ENCODE results near the gene WDFY2. TPM values are rescaled to one million over a fixed set of nuclear protein-coding genes. Genes with fewer than 3 reads are reported as not detected.

Gene WDFY2
- total and polyA plus RNA-seq, 10 of the 15 experiments (the other 5 are each of a cell fraction or from before 2014, with no cell fraction given) = 2.1 to 13.0 (median 8.1) TPM

GRCh38 chr13:51770160-51770559, 185.9 kb downstream of the WDFY2 start:
- BruUV-seq (replicated peaks) = no TSS peak
- H3K9me3 ChIP-seq (replicated peaks; ENCODE audit: control insufficient read depth, insufficient read depth, low read length) = no peaks in the 10 kb centered on the region
- ChIA-PET CTCF (interaction anchor here (1.2 kb wide), 1 partner anchor 9 kb away, joined by 3 read pairs; no protein-coding TSS in a partner anchor), RAD21 (ENCODE audit: unreplicated experiment) (interaction anchor here (1.3 kb wide), 1 partner anchor 28 kb away, joined by 3 read pairs; no protein-coding TSS in a partner anchor), SMC1A (ENCODE audit: uncharacterized antibody, unreplicated experiment) (interaction anchor here (1.3 to 1.5 kb wide), 2 partner anchors 13 to 325 kb away, joined by 3 to 4 read pairs; no protein-coding TSS in a partner anchor), POLR2A (no interaction called here)
- no peak for ATAC-seq
- H3K27me3 ChIP-seq (replicated peaks in 1 of 2; ENCODE audit: control insufficient read depth in 2 of 2, insufficient read depth in 2 of 2, low read length in 1 of 2) = no peaks in the 10 kb centered on the region
- FAIRE-seq = no peak
- no peak overlapping the region for H3K4me3 ChIP-seq
- no peaks in the 10 kb centered on the region for H3K79me2 ChIP-seq (ENCODE audit: control insufficient read depth, insufficient read depth, low read length)
- intact Hi-C loops (cut with micrococcal nuclease; ENCODE audit: unreplicated experiment) (no loop called here), in situ Hi-C loops (cut with MboI) (no loop called here)
- WGBS (ENCODE audit: insufficient coverage, insufficient replicate concordance, low lambda C conversion rate, missing lambda C conversion rate) = 98% methylated on average over 6 of the region's 6 CpGs
- no peak overlapping the region for H3K4me2 ChIP-seq (ENCODE audit: control insufficient read depth, insufficient read depth)
- no peaks in the 10 kb centered on the region for H4K20me1 ChIP-seq (ENCODE audit: control insufficient read depth, insufficient read depth)
- H2AFZ ChIP-seq (ENCODE audit: control insufficient read depth, low read depth, low read length) = no peak overlapping the region
- H3K9ac ChIP-seq (ENCODE audit: control insufficient read depth, insufficient read depth, low read length) = no peak overlapping the region
- DNase-seq (ENCODE audit: low read depth, low spot score) = no peak
- peaks cover 4% of the 10 kb centered on the region for H3K4me1 ChIP-seq (ENCODE audit: control insufficient read depth, insufficient read depth, low read length)
- TF ChIP-seq NBN (IDR thresholded peaks at IDR 0.05) (no peak), MTA2 (IDR thresholded peaks at IDR 0.05; ENCODE audit: low read depth) (no peak), ZBTB33 (IDR thresholded peaks at IDR 0.05) (no peak), NKRF (conservative IDR thresholded peaks at IDR 0.05) (no peak), SREBF2 (IDR thresholded peaks at IDR 0.05; ENCODE audit: low read length) (no peak), BRCA1 (IDR thresholded peaks at IDR 0.05; ENCODE audit: low read depth, low read length) (no peak), NR2F1 (conservative IDR thresholded peaks at IDR 0.05) (no peak), MXI1 (IDR thresholded peaks at IDR 0.05; ENCODE audit: low read depth, low read length) (no peak), IKZF1 (conservative IDR thresholded peaks at IDR 0.05) (no peak), SPI1 (IDR thresholded peaks at IDR 0.05; ENCODE audit: borderline replicate concordance, insufficient read depth, low read depth, low read length) (no peak), SKIL (IDR thresholded peaks at IDR 0.05; ENCODE audit: low read depth, poor library complexity, severe bottlenecking) (no peak), ELK1 (IDR thresholded peaks at IDR 0.05; ENCODE audit: low read depth, low read length) (no peak), CBX5 (IDR thresholded peaks at IDR 0.05; ENCODE audit: low read depth) (no peak), CHD4 (IDR thresholded peaks at IDR 0.05) (no peak), CBX3 (IDR thresholded peaks at IDR 0.05; ENCODE audit: borderline replicate concordance, low read depth) (no peak), FOXK2 (IDR thresholded peaks at IDR 0.05) (no peak), SP1 (IDR thresholded peaks at IDR 0.05; ENCODE audit: low read depth, low read length) (no peak), TBL1XR1 (IDR thresholded peaks at IDR 0.05; ENCODE audit: low read depth, low read length) (no peak), HDAC2 (IDR thresholded peaks at IDR 0.05) (no peak)
- no peak overlapping the region for H3K27ac ChIP-seq (ENCODE audit: control insufficient read depth, insufficient read depth)
- no peaks in the 10 kb centered on the region for H3K36me3 ChIP-seq (ENCODE audit: control insufficient read depth in 2 of 2, insufficient read depth in 2 of 2, low read length in 1 of 2)

All from GM12878 (cell line).